Activated T-helper 1 cell treated with anti-CD3 and anti-CD28 coated beads, Interleukin-2, amount 50 U/mL, for 16 hours (primary cell): Measurements from ENCODE around the gene MEST.
"Not testable (repeated sequence)": the region's sequence is repeated elsewhere in the genome, so short reads cannot be mapped to it uniquely, and the experiment has no call there.

ENCODE experiments used
- DNase-seq, 2 donors: peaks; one replicate each; pipeline ENCODE4 v3.0.0-alpha.2; 2020; ENCODE audit warnings: low read depth in 1 of 2, low spot score in 1 of 2

Gene MEST

GRCh38 chr7:130521258-130521951 lies 29.5 kb downstream of the MEST start:
- no peak for DNase-seq

DNA sequence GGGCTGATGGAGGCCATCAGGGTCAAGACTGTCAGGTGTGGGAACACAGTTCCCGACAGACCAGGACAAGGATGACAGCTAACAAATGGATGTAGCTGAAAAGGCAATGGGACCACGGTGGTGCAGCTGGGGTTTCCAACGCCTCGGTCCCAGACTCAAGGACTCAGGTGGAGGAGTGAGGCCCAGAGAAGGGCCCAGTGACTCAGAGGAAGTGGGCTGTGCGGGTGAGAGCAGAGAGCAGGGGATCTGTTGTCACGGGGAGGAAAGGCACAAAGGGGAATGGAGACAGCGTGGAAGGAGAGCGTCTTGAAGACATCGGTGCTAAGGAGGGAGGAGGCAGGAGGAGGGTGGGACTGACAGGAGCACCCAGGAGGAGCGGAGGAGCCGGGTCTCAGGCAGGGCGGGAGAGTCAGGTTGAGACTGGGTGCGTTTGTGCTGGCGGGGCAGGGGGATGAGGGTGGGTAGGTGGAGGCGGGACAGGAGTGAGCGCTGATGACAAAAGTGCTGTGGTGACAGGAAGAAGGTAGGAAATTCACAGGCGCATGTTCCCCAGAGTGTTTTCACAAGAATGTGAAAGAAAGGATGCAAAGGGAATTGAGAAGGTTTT lies 31.7 kb downstream of the MEST start:
- DNase-seq, result not testable (repeated sequence)

DNA sequence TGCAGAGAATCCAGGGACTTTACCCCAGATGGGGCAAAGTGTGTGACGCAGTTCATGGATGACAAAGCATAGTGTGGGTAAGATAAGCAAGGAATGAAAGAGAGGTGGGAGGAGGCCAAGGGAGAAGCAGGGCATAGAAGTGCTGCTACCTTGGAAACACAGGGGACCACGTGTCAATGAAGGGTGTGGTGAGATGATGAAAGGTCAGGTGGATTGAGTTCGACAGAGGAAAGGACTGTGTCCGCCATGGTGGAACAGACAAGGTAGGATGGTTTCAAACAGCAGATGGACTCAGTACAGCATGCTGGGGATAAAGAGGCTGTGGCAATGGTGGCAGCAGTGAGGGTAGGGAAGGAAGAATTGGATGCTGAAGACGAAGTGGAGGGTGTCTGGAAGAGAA lies 32.7 kb downstream of the MEST start:
- DNase-seq, result no peak

DNA sequence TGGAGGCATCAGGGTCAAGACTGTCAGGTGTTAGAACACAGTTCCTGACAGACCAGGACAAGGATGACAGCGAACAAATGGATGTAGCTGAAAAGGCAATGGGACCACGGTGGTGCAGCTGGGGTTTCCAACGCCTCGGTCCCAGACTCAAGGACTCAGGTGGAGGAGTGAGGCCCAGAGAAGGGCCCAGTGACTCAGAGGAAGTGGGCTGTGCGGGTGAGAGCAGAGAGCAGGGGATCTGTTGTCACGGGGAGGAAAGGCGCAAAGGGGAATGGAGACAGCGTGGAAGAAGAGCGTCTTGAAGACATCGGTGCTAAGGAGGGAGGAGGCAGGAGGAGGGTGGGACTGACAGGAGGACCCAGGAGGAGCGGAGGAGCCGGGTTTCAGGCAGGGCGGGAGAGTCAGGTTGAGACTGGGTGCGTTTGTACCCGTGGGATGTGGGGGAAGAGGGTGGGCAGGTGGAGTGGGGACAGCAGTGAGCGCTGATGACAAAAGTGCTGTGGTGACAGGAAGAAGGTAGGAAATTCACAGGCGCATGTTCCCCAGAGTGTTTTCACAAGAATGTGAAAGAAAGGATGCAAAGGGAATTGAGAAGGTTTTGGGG lies 36.0 kb downstream of the MEST start:
- DNase-seq, result not testable (repeated sequence)

GRCh38 chr7:130529417-130529816 lies 37.5 kb downstream of the MEST start:
- no peak for DNase-seq

DNA sequence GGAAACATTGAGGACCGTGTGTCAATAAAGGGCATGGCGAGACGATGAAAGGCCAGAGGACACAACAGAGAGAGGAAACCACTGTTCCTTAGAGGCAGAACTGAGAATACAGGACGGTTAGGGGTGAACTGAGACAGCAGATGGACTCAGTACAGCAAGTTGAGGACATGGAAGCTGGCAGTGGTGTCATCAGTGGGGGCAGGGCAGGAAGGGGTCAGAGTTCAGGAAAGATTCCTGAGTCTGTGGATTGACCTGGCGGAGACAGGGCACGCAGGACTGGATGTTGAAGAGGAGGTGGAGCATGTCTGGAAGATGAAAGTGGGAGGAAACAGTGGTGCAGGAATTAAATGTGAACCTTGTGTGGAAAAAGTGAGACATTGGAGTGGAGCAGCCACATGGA lies 46.0 kb downstream of the MEST start:
- not testable (repeated sequence) for DNase-seq

- not testable (repeated sequence) for DNase-seq
These were observed 49.4 kb downstream of the MEST start for GRCh38 chr7:130541287-130541686.

DNA sequence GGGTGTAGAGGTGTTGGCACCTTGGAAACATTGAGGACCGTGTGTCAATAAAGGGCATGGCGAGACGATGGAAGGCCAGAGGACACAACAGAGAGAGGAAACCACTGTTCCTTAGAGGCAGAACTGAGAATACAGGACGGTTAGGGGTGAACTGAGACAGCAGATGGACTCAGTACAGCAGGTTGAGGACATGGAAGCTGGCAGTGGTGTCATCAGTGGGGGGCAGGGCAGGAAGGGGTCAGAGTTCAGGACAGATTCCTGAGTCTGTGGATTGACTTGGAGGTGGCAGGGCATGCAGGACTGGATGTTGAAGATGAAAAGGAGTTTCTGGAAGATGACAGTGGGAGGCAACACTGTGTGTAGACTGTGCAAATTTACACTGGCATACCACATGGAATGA lies 50.4 kb downstream of the MEST start:
- DNase-seq, result not testable (repeated sequence)

DNA sequence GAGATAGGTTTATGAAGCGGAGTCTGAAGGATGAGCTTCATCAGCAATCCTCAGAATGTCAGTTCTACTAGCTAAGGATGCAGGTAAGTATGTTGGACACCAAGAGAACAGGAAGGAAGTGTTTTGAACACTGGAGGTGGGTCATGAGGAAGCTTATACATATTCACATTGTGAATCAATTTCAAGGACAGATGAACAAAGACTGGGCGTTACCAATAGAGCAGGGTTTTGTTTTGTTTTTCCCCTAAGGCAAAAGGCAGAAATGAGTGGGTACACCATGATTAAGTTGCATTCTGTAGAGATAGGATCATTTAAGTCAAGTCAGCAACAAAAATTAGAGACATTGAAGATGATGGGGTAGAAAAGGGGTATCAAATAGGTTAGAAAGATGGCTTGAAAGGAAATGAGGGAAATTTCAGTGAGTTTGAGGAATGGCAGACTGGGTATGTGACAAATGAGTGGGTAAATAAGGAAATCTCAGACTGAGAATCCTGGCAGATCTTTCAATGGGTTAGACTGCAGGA lies 51.7 kb downstream of the MEST start:
- DNase-seq, result no peak

DNA sequence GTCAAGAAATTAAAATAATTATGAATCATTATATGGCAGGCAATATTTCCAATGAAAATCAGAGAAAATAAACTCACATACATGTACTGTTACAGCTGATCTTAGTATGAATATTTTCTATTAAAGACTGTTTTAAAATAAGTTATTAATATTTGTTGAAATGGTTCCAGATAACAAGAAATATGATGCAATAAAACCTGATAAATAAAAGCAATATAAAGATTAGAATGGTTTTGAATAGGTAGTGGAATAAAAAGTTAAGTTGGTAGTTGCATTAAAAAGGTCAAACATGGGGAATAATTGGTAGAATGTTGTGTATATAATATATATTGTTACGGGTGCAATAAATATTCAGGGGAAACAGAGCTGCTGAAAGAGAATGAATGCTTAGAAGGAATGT lies 52.5 kb downstream of the MEST start:
- no peak for DNase-seq

- no peak for DNase-seq
These were observed 61.6 kb downstream of the MEST start for GRCh38 chr7:130553398-130554029.

DNA sequence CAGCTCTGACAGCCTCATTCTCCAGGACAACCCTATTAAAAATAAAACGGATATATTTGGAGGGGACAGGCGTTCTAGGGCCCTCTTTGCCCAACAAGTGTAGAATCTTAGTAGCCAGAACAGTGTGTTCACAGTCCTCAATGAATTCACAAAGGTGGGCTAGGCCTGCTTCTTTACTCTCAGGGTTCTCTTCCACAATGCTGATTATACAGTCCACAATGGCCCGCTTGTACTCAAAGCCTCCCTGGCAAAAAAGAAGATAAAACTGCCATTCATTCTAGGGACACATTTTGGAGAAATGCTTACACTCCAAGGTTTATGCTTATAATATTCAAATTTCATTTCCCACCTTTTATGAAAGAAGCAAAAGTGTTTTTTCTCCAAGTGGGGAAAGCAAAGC lies 62.6 kb downstream of the MEST start:
- no peak for DNase-seq
